Loucy (cell line): ENCODE data around the gene TNIP3.

Experiments used
- EZH2phosphoT487 ChIP-seq: fragments of 200-600 bp; IDR thresholded peaks from 2 replicates; pipeline ENCODE4 v1.6.1; 2018; ENCODE audit warnings: antibody characterized with exemption, mild to moderate bottlenecking, moderate library complexity, borderline replicate concordance
- TF ChIP-seq, protein P1 (sequence below): fragments of 200-600 bp; sonication (generic); conservative IDR thresholded peaks from 2 replicates; pipeline ENCODE4 v1.5.1; 2014; ENCODE audit warnings: mild to moderate bottlenecking, antibody characterized with exemption, low read length

- TF ChIP-seq, protein P1, sequence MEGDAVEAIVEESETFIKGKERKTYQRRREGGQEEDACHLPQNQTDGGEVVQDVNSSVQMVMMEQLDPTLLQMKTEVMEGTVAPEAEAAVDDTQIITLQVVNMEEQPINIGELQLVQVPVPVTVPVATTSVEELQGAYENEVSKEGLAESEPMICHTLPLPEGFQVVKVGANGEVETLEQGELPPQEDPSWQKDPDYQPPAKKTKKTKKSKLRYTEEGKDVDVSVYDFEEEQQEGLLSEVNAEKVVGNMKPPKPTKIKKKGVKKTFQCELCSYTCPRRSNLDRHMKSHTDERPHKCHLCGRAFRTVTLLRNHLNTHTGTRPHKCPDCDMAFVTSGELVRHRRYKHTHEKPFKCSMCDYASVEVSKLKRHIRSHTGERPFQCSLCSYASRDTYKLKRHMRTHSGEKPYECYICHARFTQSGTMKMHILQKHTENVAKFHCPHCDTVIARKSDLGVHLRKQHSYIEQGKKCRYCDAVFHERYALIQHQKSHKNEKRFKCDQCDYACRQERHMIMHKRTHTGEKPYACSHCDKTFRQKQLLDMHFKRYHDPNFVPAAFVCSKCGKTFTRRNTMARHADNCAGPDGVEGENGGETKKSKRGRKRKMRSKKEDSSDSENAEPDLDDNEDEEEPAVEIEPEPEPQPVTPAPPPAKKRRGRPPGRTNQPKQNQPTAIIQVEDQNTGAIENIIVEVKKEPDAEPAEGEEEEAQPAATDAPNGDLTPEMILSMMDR, result no peak
- TF ChIP-seq EZH2phosphoT487, result no peak
These were observed 10.0 kb downstream of the TNIP3 start for GRCh38 chr4:121154103-121154515.
